ENCODE measurements around the gene ATP11A.
"Not testable (repeated sequence)": the region's sequence is repeated elsewhere in the genome, so short reads cannot be mapped to it uniquely, and the experiment has no call there.

Gene ATP11A

DNA sequence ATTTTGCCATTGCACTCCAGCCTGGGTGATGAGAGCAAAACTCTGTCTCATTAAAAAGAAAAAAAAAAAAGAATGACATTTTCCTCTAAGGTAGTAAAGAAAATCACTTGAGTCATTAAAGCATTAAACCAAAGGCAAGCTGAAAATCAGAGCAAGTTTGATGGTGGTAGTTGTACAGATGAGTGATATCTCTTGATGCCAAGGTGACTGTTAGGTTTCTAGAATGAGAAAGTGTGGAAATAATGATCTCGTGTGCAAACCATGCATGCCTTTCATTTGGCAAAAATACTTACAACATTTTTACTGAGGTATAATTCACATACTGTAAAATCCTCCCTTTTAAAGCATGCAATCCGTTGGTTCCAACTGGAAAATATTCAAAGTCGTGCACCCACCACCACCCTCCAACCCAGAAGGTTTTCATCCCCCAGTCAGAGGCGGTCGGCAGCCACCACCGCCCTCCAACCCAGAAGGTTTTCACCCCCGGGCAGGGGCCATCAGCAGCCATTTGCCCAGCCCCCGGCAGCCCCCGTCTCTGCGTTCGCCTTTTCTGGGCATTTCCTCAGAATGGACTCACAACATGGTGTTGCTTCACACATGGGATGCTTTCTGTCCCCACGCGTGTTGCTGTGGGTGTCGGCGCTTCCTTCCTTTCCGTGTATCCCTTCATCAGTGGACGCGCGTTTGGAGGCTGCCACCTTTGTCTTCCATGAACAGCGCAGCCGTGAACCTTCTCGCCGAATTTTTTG is 90.2 kb downstream of the ATP11A start:
- DNase-seq: no peak

DNA sequence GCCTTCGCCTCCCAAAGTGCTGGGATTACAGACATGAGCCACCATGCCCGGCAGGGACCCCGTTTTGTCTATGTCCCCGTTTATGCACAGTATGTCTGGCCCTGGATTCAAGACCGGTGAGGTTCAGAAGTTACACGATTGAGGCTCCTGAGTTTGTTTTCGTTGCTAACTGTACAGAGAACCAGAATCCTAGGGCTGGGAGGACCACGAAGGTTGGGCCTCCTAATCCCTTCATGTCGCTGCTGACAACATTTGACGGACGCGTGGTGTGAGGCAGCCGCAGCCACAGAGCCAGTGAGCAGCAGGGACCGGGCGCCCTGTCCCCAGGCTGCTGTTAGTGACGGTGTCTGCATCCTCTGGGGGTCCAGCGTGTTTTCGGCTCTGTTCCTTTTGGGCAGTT is 91.4 kb downstream of the ATP11A start:
- DNase-seq: no peak

- no peak for DNase-seq
These were observed 92.1 kb downstream of the ATP11A start for GRCh38 chr13:112781881-112782361.

GRCh38 chr13:112782429-112783010 is 92.7 kb downstream of the ATP11A start:
- DNase-seq: no peak

GRCh38 chr13:112783135-112783977 is 93.5 kb downstream of the ATP11A start:
- DNase-seq: no peak

DNA sequence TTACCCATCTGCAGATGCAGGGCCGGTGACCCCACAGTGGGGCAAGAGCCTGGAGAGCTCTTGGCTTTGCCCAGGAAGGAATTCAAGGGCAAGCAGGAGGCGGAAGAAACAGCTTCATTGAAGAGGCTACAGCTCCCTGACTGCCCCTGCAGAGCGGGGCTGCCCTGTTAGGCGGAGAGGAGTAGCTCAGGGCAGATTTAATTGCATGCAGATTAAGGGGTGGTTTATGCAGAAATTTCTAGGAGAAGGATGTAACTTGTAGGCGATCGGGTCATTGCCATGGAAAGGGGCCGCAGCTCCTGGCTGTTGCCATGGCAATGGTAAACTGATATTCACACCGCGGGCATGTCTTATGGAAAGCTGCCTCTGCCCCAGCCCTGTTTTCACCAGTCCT is 94.1 kb downstream of the ATP11A start:
- peak; percentile 50 for DNase-seq

- no peak for DNase-seq
These were observed 95.1 kb downstream of the ATP11A start for GRCh38 chr13:112784811-112785482.

GRCh38 chr13:112785483-112785856 is 95.6 kb downstream of the ATP11A start:
- no peak for DNase-seq

DNA sequence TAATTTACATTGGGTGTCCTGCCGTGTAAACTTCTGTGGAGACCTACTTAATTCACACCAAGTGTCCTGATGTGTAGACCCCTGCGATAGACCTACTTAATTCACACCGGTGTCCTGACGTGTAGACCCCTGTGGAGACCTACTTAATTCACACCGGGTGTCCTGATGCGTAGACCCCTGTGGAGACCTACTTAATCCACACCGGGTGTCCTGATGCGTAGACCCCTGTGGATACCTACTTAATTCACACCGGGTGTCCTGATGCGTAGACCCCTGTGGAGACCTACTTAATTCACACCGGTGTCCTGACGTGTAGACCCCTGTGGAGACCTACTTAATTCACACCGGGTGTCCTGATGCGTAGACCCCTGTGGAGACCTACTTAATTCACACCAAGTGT is 97.0 kb downstream of the ATP11A start:
- DNase-seq: not testable (repeated sequence)

DNA sequence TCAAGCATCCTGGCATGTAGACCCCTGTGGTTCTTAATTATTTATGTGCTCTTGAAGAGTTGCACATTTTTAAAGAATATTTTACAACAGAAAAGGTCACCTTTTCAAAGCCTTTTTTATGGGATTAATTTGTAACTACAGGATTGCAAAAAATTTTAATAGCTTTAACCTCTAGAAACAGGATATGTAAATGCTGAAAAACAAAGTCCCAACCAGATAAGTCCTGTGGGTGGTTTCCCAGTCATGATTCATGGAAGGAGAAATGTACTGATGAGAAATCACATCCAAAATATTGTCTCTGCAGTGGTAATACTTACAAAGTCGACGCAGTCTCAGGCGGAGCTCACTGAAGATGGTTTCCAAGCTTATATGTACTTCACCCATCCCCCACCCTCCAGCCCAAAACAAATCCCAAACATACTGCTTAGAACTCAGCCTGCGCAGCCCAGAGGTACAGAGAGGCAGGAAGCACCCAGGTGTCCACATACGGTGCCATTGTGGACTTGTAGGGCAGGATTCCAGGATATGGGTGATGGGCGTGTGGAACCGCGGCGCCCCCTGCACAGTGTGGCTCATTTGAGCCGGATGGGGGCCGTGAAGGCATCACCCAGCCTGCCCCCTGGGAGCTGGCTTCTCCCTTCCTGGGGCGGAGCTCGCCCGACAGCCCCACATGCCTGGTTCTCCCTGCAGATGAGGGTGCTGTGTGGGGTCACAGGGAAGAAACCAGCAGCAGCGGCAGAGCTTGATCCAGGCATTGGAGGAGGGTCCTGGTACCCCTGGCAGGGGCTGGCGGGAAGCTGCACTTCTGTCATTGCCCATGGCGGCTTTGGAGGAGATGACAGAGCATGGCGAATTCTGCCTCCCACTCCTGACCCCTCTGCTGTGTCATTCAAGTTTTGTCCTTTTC is 101.2 kb downstream of the ATP11A start:
- DNase-seq: no peak

GRCh38 chr13:112791663-112792440 is 102.0 kb downstream of the ATP11A start:
- no peak for DNase-seq

DNA sequence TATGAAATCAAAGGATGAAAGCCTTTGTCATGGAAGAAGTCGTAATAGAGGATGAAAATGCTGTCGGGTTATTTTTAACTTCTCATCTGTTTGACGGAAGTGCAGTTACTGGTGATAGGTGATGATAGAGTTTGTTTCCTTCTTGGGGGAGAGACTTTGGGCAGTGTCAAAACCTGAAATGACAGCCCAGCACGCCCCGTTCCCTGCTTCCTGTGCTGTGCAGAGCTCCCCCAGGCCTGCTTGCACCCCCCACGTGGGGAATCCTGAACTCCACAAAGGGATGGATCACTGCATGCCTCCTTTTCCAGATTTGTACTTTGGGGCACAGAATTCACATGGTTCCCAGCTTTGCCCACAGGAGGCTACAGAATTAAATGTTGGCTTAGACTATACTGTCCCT is 102.7 kb downstream of the ATP11A start:
- DNase-seq: no peak

- no peak for DNase-seq
These were observed 104.0 kb downstream of the ATP11A start for GRCh38 chr13:112793545-112794445.

DNA sequence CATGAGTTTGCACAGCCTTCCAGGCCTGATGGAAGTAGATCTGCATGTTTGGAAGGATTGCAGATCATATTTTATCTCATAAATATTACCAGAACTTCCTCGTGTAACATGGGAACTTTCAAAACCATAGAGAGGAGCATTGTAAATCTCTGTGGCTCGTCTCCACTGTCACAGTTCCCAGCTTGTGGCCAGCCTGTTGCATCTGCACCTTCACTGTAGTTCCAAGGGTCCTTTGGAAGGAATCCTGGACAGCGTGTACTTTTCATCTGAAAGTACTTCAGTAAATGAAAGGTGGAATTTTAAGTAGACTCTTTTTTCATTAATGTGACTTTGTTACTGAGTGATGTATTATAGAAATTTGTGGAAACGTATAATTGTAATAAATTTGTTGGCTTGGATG is 105.4 kb downstream of the ATP11A start:
- no peak for DNase-seq

GRCh38 chr13:112796190-112796915 is 106.5 kb downstream of the ATP11A start:
- no peak for DNase-seq

GRCh38 chr13:112799394-112799793 is 109.6 kb downstream of the ATP11A start:
- DNase-seq: no peak

- no peak for DNase-seq
These were observed 110.2 kb downstream of the ATP11A start for GRCh38 chr13:112800057-112800456.

DNA sequence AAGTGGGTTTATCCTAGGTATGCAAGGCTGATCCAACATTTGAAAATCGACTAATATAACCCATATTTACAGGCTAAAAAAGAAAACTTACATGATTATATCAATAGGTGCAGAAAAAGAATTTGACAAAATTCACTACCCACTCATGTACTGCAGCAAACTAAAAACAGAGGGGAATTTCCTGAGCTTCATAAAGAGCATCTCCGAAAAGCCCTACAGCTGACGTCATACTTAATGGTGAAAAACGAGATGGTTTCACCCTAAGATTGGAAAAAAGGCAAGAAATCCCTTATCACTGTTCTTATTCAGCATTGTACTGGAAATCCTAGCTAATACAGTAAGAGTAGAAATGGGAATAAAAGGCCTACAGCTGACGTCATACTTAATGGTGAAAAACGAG is 111.0 kb downstream of the ATP11A start:
- not testable (repeated sequence) for DNase-seq

DNA sequence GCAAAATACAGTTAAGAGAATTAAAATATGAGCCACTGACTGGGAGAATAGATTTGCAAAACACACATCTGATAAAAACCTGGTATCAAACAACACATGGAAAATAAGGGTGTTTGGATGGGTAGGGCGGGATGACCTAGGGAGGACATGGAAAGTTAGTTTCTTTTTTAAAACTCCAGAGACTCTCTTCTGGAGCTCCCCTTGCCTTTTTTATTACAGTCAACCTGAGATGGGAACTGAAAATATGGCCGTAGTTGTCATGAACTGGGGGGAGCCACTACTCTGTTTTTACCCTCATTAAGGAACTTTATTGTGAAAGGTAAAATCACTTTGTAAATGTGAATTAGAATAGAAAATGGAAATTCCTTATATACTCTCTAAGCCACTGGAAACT is 113.0 kb downstream of the ATP11A start:
- no peak for DNase-seq

Data from NCI-H526 (cell line).